Measurements from ENCODE around the gene SLC25A13.

SLC25A13 gene

DNA sequence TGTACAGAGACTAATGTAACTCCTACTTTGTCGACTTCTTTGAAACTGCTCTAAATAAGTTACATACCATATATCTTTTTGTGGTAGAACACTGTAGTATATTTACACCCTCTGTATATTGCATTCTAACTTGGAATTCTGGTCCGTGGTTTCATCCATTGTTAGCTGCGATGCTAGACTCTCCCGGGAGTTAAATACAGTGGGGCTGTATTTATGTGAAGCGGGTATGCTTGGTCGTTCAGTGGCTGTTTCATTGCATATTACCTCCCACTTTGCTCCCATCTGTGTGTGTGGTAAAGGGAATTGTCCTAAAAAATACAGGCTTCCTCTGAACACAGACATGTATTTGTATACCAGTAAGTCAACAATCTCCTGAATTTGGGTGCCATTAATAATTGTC, 231.1 kb downstream of the SLC25A13 start:
- TF ChIP-seq POLR2AphosphoS5 (IDR thresholded peaks at IDR 0.05; ENCODE audit: low read depth, low read length) (no peak), FOXP2 (optimal IDR thresholded peaks at IDR 0.05; ENCODE audit: borderline replicate concordance, extremely low read depth, extremely low read length, insufficient read depth) (no peak), REST (IDR thresholded peaks at IDR 0.05; ENCODE audit: insufficient read depth in 1 of 2, low read depth in 2 of 2, low read length in 2 of 2) (no peak), TAF1 (IDR thresholded peaks at IDR 0.05; ENCODE audit: borderline replicate concordance, insufficient read depth, low read length) (no peak), SIN3A (IDR thresholded peaks at IDR 0.05; ENCODE audit: borderline replicate concordance, insufficient read depth, low read length) (no peak)

DNA sequence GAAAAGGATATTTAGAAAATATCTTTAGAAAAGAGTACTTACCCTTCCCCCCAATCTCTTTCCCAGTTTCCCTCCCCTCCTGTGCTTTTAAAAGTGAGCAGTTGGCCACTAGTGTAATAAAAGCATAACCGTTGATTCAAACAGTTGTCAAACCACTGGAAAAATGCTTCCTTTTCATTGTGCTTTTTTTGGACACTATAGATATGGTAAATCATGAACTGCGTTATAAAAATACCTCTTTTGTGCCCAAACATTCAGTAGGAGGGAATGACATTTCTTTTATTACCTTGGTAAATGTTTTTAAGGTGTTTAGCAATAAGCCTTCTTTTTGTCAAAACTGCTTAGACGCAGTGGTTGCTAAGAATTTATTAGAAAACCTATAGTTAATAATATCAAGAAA, 232.4 kb downstream of the SLC25A13 start:
- TF ChIP-seq TAF1 (IDR thresholded peaks at IDR 0.05; ENCODE audit: borderline replicate concordance, insufficient read depth, low read length): no peak
- no peak for TF ChIP-seq FOXP2 (optimal IDR thresholded peaks at IDR 0.05; ENCODE audit: borderline replicate concordance, extremely low read depth, extremely low read length, insufficient read depth)
- TF ChIP-seq REST (IDR thresholded peaks at IDR 0.05; ENCODE audit: insufficient read depth in 1 of 2, low read depth in 2 of 2, low read length in 2 of 2): no peak
- TF ChIP-seq POLR2AphosphoS5 (IDR thresholded peaks at IDR 0.05; ENCODE audit: low read depth, low read length): no peak
- TF ChIP-seq SIN3A (IDR thresholded peaks at IDR 0.05; ENCODE audit: borderline replicate concordance, insufficient read depth, low read length): no peak

- no peak for TF ChIP-seq FOXP2 (optimal IDR thresholded peaks at IDR 0.05; ENCODE audit: borderline replicate concordance, extremely low read depth, extremely low read length, insufficient read depth)
- no peak for TF ChIP-seq TAF1 (IDR thresholded peaks at IDR 0.05; ENCODE audit: borderline replicate concordance, insufficient read depth, low read length)
Observed at GRCh38 chr7:96088579-96088978, 233.3 kb downstream of the SLC25A13 start.

GRCh38 chr7:96085953-96086352, 235.9 kb downstream of the SLC25A13 start:
- TF ChIP-seq TAF1 (IDR thresholded peaks at IDR 0.05; ENCODE audit: borderline replicate concordance, insufficient read depth, low read length) (no peak), POLR2AphosphoS5 (IDR thresholded peaks at IDR 0.05; ENCODE audit: low read depth, low read length) (no peak), FOXP2 (optimal IDR thresholded peaks at IDR 0.05; ENCODE audit: borderline replicate concordance, extremely low read depth, extremely low read length, insufficient read depth) (no peak), SIN3A (IDR thresholded peaks at IDR 0.05; ENCODE audit: borderline replicate concordance, insufficient read depth, low read length) (no peak), REST (IDR thresholded peaks at IDR 0.05; ENCODE audit: insufficient read depth in 1 of 2, low read depth in 2 of 2, low read length in 2 of 2) (no peak)

DNA sequence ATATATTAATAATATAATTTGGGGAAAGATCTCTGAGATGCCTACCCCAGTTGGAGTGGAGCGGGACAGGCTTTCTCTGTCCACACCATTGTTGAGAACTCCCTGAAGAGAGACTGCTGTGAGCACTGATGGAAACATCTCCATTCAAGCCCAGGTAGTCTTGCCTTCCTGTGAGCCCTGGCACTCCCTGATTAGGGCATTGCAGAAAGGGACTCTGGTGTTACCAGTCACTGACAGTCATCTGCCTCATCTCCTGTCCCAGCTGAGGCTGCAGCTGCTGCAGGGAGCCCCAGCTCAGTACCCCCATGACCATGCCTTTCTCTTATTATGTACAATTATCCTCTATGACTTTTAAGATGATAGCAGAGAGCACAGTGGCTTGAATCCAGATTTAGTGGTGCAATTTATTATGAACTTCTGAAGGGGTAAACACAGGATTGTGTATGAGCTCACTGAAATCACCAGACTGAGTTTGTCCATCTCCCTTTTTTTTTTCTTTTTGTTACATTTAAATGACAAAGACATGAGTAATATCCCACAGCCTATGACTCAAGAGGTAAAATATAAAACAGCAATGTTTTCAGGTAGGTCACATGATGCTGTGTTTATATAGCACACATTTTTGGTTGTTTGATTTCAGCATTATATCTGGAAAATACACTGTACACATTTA, 236.9 kb downstream of the SLC25A13 start:
- TF ChIP-seq TAF1 (IDR thresholded peaks at IDR 0.05; ENCODE audit: borderline replicate concordance, insufficient read depth, low read length): no peak
- TF ChIP-seq SIN3A (IDR thresholded peaks at IDR 0.05; ENCODE audit: borderline replicate concordance, insufficient read depth, low read length): no peak
- TF ChIP-seq POLR2AphosphoS5 (IDR thresholded peaks at IDR 0.05; ENCODE audit: low read depth, low read length): no peak
- no peak for TF ChIP-seq FOXP2 (optimal IDR thresholded peaks at IDR 0.05; ENCODE audit: borderline replicate concordance, extremely low read depth, extremely low read length, insufficient read depth)
- no peak for TF ChIP-seq REST (IDR thresholded peaks at IDR 0.05; ENCODE audit: insufficient read depth in 1 of 2, low read depth in 2 of 2, low read length in 2 of 2)

Data from PFSK-1 (cell line).